Prostate gland (tissue), 2 donors: ENCODE data around the gene COG4. TPM values are rescaled to one million over a fixed set of nuclear protein-coding genes. Genes with fewer than 3 reads are reported as not detected.

Experiments used
- DNase-seq: peaks from one replicate; pipeline ENCODE4 v3.0.0-alpha.2; 2019; ENCODE audit warnings: low spot score
- H3K27ac ChIP-seq, 2 donors: fragments of 200-600 bp; sonication (generic); 2 replicates each; pipeline ENCODE4 v1.5.1; 2017 to 2019
- H3K27me3 ChIP-seq: fragments of 200-600 bp; sonication (generic); replicated peaks from 2 replicates; pipeline ENCODE4 v1.5.1; 2019; ENCODE audit not compliant: insufficient read depth
- H3K36me3 ChIP-seq, 2 donors: fragments of 200-600 bp; sonication (generic); 1 replicate in 1 of 2; 2 replicates in 1 of 2; pipeline versions ENCODE4 v1.5.1 to v1.8.1; 2017 to 2019
- H3K4me1 ChIP-seq: fragments of 200-600 bp; sonication (generic); replicated peaks from 2 replicates; pipeline ENCODE4 v1.5.1; 2019
- H3K4me3 ChIP-seq, 2 donors: fragments of 200-600 bp; sonication (generic); 2 replicates each; pipeline ENCODE4 v1.5.1; 2017 to 2019
- H3K9me3 ChIP-seq: fragments of 200-600 bp; sonication (generic); 2 replicates; pipeline ENCODE4 v1.5.1; 2017
- POLR2A ChIP-seq: fragments of 450-650 bp; IDR thresholded peaks from one replicate; pipeline ENCODE4 v1.6.1; 2016; ENCODE audit warnings: antibody characterized with exemption, mild to moderate bottlenecking
- POLR2AphosphoS5 ChIP-seq: sonication (generic); formaldehyde crosslinking; IDR thresholded peaks from one replicate; pipeline ENCODE4 v1.6.1; 2017; ENCODE audit warnings: antibody characterized with exemption
- WGBS: methylation state at CpG from one replicate; pipeline ENCODE4 v1.1.5; 2018; 5-methylcytosine and 5-hydroxymethylcytosine counted together
- intact Hi-C: fragments of 100-400 bp; cut with DNase I; formaldehyde crosslinking; loops from one replicate; pipeline ENCODE4 v1.14.2; 2022
- total RNA-seq, 2 donors: library from RNA; depleted of rRNA; stranded (reverse); fragments of >200 nt; gene quantifications; one replicate each; pipeline ENCODE4 v1.1.0, GENCODE V29; 2016
- TF ChIP-seq, protein P1 (sequence below), 4 experiments: fragments of 200-600 bp in 2 of 4; fragments of 450-650 bp in 2 of 4; sonication (generic) in 2 of 4; IDR thresholded peaks; 1 replicate in 3 of 4; 2 replicates in 1 of 4; pipeline ENCODE4 v1.5.1; 2016 to 2019; ENCODE audit warnings: antibody characterized with exemption in 4 of 4, mild to moderate bottlenecking in 2 of 4, moderate library complexity in 2 of 4

COG4 gene
- total RNA-seq, 2 donors from 2014 or later: 34.6 to 62.0 TPM

DNA sequence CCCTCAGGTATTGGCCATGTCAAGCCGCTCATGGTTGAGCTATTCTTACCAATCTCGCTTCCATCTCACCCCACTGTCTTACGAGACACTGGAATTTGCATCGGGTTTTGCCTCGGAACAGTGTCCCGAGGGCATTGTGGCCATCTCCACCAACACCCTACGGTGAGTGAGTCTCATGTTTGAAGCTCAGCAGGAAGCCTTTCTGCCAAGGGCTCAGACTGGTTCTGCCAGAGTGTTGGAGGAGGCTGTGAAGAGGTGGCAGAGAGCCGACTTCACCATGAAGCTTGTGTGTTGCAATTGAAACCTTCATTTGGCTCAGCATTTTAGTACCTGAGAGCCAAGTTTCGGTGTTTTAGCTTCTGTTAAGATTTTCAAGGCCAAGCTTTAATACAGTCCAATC, 38.3 kb upstream of the COG4 start:
- intact Hi-C loops: no loop called here
- peak; percentile 91 for DNase-seq
- H3K36me3 ChIP-seq: peaks cover 15 to 30% of the 10 kb centered on the region in 2 donors

DNA sequence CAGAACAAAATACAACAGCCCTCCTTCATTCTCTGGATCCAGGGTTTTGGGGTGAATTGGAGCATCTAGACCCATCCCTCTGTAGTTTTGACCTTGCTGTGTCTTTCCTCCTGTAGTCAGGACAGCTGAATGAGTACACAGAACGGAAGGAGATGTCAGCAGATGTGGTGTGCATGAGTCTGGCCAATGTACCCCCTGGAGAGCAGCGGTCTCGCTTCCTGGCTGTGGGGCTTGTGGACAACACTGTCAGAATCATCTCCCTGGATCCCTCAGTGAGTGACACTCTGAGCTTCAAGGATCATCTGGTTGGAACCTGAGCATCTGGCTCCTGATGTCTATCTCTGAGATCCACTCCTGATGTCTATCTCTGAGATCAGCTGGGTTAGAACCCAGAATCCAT, 32.7 kb upstream of the COG4 start:
- Histone ChIP-seq H3K9me3 (no peaks in the 10 kb centered on the region), H3K4me3 (no peak overlapping the region), H3K36me3 (peaks cover 9 to 48% of the 10 kb centered on the region in 2 donors), H3K27ac (no peak overlapping the region), H3K4me1 (no peaks in the 10 kb centered on the region), H3K27me3 (no peaks in the 10 kb centered on the region)
- intact Hi-C loops: no loop called here
- 86% methylated on average over 3 of the region's 3 CpGs for WGBS
- TF ChIP-seq POLR2AphosphoS5 (no peak), POLR2A (no peak)
- TF ChIP-seq, protein P1, sequence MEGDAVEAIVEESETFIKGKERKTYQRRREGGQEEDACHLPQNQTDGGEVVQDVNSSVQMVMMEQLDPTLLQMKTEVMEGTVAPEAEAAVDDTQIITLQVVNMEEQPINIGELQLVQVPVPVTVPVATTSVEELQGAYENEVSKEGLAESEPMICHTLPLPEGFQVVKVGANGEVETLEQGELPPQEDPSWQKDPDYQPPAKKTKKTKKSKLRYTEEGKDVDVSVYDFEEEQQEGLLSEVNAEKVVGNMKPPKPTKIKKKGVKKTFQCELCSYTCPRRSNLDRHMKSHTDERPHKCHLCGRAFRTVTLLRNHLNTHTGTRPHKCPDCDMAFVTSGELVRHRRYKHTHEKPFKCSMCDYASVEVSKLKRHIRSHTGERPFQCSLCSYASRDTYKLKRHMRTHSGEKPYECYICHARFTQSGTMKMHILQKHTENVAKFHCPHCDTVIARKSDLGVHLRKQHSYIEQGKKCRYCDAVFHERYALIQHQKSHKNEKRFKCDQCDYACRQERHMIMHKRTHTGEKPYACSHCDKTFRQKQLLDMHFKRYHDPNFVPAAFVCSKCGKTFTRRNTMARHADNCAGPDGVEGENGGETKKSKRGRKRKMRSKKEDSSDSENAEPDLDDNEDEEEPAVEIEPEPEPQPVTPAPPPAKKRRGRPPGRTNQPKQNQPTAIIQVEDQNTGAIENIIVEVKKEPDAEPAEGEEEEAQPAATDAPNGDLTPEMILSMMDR (IDR thresholded peaks at IDR 0.05): no peak
- DNase-seq: no peak

More for the DNA sequence above, 38.3 kb upstream of the COG4 start:
- Histone ChIP-seq H3K4me3 (no peak overlapping the region), H3K4me1 (no peaks in the 10 kb centered on the region), H3K9me3 (no peaks in the 10 kb centered on the region), H3K27me3 (no peaks in the 10 kb centered on the region), H3K27ac (peak overlapping the region in 1 of 2 donors; percentile 3)
- 54% methylated on average over 9 of the region's 9 CpGs for WGBS
- TF ChIP-seq POLR2A (no peak), POLR2AphosphoS5 (peak; percentile 93)

DNA sequence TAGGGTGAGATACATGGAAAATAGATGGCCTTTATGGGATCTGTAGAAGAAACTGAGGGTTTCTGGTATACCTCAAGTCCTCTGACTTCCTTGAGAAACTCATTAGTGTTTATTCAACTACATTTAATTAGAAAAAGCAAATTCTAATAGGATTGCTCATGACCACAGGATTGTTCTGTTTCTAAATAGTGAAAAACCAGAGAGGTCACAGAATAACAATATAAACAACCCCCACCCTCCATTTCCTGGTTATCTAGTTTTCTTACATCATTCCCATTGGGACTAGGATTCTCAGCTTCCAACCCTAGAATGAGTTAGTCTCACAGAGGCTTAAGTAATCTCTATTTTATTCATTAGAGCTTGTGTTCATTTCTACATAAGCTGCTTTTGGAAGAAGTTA, 30.3 kb upstream of the COG4 start:
- intact Hi-C loops: no loop called here
- H3K36me3 ChIP-seq: peaks cover 14 to 32% of the 10 kb centered on the region in 2 donors
- TF ChIP-seq POLR2A (no peak), POLR2AphosphoS5 (no peak)
- TF ChIP-seq, protein P1 (IDR thresholded peaks at IDR 0.05): no peak

DNA sequence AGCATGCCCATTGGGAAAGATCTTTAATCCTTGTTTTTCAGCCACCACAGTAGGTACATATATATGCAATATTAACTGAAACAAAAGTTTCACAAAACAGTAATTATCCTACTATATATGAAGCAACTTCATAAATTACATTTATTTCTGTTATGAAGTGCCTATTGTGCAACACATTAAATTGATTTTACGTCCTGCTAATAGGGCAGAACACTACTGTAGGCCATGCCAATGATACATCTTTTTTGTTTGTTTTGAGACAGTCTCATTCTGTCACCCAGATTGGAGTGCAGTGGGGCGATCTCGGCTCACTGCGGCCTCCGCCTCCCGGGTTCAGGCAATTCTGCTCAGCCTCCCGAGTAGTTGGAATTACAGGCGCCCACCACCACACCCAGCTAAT, 29.3 kb upstream of the COG4 start:
- WGBS: 92% methylated on average over 8 of the region's 8 CpGs
- no peaks in the 10 kb centered on the region for H3K4me1 ChIP-seq
- no peaks in the 10 kb centered on the region for H3K27me3 ChIP-seq
- DNase-seq: no peak
- H3K36me3 ChIP-seq: peaks cover 14 to 38% of the 10 kb centered on the region in 2 donors
- no peak overlapping the region for H3K27ac ChIP-seq
- H3K4me3 ChIP-seq: no peak overlapping the region
- TF ChIP-seq, protein P1 (IDR thresholded peaks at IDR 0.05): no peak
- no peak for TF ChIP-seq POLR2AphosphoS5
- intact Hi-C loops: no loop called here
- no peaks in the 10 kb centered on the region for H3K9me3 ChIP-seq

More for the DNA sequence above, 30.3 kb upstream of the COG4 start:
- no peak overlapping the region for H3K4me3 ChIP-seq
- DNase-seq: no peak
- no peak overlapping the region for H3K27ac ChIP-seq
- no peaks in the 10 kb centered on the region for H3K27me3 ChIP-seq
- no peaks in the 10 kb centered on the region for H3K9me3 ChIP-seq
- H3K4me1 ChIP-seq: no peaks in the 10 kb centered on the region

DNA sequence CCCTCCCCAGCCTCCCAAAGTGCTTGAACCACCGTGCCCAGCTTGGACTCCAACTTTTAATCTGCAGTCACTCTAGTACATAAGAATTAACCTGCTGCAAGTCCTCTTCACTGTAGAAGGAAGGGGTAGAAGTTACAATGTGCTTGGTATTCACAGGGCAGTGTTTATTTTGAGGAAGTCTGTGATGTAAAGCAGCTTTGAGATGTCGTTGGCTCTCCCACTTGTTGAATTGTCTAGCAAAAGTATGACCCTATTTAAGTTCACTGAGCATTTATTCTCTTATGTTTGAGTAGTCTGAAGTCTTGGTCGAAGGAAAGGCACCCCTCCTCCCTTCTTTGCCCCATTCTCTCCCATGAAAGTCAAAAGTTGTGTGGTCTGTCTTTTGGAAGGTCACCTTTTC, 28.4 kb upstream of the COG4 start:
- no peak overlapping the region for H3K4me3 ChIP-seq
- TF ChIP-seq POLR2A (no peak), POLR2AphosphoS5 (no peak)
- TF ChIP-seq, protein P1 (IDR thresholded peaks at IDR 0.05): no peak
- intact Hi-C loops: no loop called here
- 76% methylated on average over 3 of the region's 3 CpGs for WGBS
- no peaks in the 10 kb centered on the region for H3K27me3 ChIP-seq
- no peaks in the 10 kb centered on the region for H3K4me1 ChIP-seq
- H3K9me3 ChIP-seq: no peaks in the 10 kb centered on the region
- DNase-seq: no peak
- H3K27ac ChIP-seq: no peak overlapping the region
- peaks cover 12 to 34% of the 10 kb centered on the region in 2 donors for H3K36me3 ChIP-seq
